HepG2 (cell line): ENCODE results near the gene BPIFB6.

Experiments
- ATF3 ChIP-seq: sonication (generic); formaldehyde crosslinking; IDR thresholded peaks from 2 replicates; pipeline ENCODE4 v1.4.0; 2020; ENCODE audit warnings: missing genetic modification reagents
- CEBPZ ChIP-seq: IDR thresholded peaks from 2 replicates; pipeline ENCODE4 v1.6.1; 2012; ENCODE audit warnings: low read length, improper control_type of control experiment

- TF ChIP-seq ATF3 (CRISPR knock-in tag): no peak
- TF ChIP-seq CEBPZ: no peak
These were observed 43.4 kb upstream of the BPIFB6 start for GRCh38 chr20:32988008-32988407.
